COR-L47 (cell line): ENCODE data around the gene HID1.
"Not testable (repeated sequence)": the region's sequence is repeated elsewhere in the genome, so short reads cannot be mapped to it uniquely, and the experiment has no call there.

Experiments
- DNase-seq: peaks from one replicate; lab custom pipeline; 2025; lab: John Stamatoyannopoulos, UW

HID1 gene

GRCh38 chr17:74972107-74972972 lies at the start of gene HID1:
HID1 (minus strand) TSS chr17:74972759; CDS start chr17:74972656, 103 bp downstream.
- peak; percentile 85 for DNase-seq

DNA sequence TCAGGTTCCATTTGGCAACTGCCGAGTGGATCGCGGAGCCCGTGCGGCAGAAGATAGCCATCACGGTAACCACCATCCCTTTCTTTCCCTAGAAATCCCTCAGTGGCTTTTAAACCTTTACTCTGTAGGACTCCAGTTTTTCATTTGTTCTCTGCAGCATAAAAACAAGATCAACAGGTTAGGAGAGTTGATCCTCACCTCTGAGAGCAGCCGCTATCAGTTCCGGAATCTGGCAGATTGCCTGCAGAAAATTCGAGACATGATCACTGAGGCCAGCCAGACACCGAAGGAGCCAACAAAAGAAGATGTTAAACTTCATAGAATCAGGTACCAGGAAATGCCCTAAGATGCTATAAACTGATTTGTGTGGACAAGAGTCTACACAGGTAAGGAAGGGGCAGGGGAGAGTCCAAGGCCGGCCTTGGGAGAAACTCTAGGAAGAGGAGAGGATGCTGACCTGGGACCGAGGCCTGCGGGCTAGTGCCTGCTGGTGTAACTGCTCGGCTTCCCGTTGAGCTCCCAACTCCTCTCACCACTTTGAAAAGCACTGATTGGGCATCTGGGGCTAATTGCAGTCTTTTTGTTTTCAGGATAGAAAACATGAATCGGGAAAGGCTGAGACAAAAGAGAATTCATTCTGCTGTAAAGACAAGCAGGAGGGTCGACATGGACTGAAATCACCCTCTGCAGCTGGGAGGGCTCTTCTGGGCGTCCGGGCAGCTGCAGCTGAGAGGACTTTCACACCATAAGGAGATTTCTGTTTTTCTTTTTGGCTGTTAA lies 48.0 kb upstream of the HID1 start:
- no peak for DNase-seq

GRCh38 chr17:75019710-75020109 lies 47.2 kb upstream of the HID1 start:
- DNase-seq, result no peak

DNA sequence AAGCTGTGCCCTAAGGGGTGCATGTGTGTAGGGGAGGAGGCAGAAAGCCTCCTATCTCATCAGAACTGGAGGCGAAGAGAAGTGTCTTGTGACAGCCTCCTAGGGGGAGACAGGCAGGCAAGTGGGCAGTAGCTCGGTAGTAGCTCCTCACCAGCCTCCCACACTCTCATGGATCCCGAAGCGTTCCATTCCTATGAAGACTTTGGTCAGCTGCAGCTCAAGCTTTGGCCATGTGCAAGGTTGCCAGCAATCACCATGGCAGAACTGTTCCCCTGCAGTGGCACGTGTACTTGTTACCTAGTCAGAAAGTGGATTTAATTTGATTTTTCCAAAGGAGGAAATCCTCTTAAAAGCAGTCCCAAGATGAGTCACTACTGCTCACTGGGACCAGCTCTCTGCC lies 46.6 kb upstream of the HID1 start:
- DNase-seq, result no peak

DNA sequence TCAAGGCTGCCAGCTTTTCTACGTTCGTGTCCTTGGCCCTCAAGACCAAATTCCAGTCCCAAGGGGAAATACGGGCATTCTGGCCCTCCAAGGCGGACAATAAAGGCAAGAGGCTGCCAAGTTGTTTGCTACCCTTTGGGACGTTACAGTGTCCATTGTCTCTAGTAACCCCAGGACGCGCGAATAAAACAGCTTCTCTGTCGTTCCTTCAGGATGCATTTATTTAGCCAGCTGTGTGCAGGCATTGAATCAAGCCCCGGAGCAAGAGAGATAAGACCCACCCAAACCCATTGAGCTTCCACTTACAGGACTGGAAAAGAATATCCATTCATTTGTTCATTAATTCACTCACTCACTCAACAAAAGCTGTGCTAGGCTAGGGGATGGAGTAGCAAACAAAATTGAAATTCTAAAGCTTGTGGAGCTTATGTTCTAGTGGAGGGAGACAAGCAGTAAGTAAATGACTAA lies 40.6 kb upstream of the HID1 start:
- no peak for DNase-seq

GRCh38 chr17:75012346-75013091 lies 40.0 kb upstream of the HID1 start, which contains the start of gene MRPL58:
MRPL58 (plus strand) TSS chr17:75012670; CDS start chr17:75012687, 17 bp downstream.
- DNase-seq, result peak; percentile 88

- no peak for DNase-seq
These were observed 39.5 kb upstream of the HID1 start for GRCh38 chr17:75012096-75012345.

- peak; percentile 41 for DNase-seq
These were observed 39.0 kb upstream of the HID1 start for GRCh38 chr17:75011401-75012095.

DNA sequence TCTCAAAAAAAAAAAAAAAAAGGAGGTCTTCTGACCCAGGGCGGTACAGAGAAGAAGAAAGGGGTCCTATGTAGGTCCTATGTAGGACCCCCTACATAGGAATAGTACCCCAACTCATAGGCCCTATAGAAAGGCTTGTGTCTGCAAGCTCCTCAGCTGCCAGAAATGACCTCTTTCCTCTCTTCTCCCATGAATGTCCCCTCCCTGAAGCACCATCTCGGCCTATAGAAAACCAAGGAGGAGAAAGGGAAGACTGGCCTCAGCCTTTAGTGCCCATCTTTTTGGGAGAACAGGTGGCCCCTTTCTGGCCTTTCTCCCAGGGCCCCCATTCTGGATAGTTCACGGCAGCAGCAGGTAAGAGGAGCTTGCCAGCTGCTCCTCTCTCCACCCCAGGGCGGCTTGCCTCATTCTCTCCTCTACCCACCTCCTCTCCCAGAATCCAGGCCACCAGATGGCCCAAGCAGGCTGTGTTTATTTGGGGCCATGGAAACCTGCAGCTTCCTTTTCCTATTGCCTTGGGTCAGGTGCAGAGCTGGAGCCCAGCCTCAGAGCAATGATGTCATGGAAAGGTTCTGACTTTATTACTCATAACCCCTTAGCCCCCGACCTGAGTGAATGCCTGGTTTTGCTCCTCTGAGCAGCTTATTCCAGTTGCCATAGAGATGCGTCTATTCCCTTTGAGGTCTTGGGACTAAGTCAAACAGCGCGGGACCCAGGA lies 38.3 kb upstream of the HID1 start:
- peak; percentile 6 for DNase-seq

DNA sequence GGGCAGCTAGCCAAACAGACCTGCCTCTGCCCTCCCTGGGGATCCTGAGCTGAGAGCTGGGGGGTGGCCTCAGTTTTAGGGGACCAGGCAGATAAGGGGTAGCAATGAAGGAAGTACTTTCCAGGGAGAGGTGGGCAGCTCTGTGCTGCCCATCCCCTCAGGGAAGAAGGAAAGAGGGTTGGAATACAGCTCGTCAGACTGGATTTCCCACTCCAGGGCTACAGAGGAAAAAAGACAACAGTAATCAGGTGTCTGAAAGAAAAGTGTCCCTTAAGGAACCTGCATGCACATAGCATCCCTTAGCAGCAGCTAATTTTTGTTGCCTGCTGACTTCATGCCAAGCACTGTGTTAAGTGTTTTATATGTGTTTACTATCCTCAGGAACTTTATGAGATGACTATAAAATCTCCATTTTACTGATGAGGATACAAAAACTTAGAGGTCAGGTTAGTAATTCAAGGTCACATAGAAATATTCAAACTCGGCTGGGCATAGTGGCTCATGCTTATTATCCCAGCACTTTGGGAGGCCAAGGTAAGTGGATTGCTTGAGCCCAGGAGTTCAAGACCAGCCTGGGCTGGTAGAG lies 36.7 kb upstream of the HID1 start:
- no peak for DNase-seq

GRCh38 chr17:75008373-75008772 lies 35.8 kb upstream of the HID1 start:
- peak; percentile 31 for DNase-seq

DNA sequence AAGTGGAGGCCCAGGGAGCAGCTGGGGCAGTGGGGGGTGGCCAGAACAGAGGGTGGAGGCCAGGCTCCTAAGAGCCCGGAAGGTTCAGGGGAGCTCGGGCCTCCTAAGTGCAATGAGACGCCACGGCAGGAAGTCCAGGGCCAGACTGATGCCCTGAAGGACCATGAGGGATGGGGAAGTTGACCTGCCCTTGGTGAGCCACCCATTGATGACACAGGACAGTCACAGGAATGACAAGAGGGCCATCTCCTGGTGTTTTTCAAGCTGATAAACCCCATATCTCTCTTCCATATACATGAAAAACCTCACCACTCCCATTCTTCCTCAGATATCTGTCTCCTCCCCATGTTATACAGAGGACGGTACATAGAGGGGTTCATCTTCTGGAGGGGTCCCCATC lies 34.1 kb upstream of the HID1 start:
- no peak for DNase-seq

- DNase-seq, result not testable (repeated sequence)
These were observed 33.5 kb upstream of the HID1 start for GRCh38 chr17:75006084-75006483.

GRCh38 chr17:75005291-75005690 lies 32.7 kb upstream of the HID1 start:
- DNase-seq, result no peak

DNA sequence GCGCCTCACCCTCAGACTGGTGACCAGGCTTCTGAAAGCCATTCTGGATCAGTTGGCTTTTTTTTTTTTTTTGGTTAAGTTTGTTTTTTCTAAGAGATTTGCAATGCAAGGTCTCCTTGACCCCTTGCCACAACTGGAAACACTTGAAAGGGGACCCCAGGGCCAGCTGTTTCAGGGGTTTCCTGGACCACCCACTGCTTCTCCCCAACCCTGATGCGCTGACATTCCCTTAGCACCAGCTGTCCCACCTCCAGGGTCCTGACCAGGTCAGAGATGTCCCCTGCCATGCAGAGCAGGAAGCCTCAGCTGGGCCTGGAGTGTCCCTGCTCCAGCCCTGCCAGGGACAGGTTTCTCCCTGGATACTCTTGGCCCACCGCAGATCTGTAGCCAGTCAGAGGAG lies 31.8 kb upstream of the HID1 start:
- DNase-seq, result no peak

DNA sequence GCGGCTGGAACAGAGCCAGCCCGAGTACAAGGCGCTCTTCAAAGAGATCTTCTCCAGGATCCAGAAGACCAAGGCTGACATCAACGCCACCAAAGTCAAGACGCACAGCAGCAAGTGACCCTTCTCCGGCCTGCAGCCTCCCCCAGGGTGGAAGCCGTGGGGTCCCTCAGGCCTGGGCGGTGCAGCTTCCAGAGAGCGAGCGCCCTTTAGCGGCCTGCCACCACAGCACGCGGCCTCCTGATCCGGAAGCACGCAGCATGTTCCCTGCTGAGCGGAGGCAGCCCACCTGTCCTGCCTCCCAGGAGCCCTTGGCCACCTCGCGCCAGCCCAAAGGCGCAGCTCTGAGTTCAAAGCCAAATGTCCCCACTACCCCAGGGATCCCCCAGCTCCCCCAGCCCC lies 31.4 kb upstream of the HID1 start:
- no peak for DNase-seq

- no peak for DNase-seq
These were observed 30.8 kb upstream of the HID1 start for GRCh38 chr17:75003070-75003956.

GRCh38 chr17:75001915-75002843 lies 29.6 kb upstream of the HID1 start:
- DNase-seq, result no peak

DNA sequence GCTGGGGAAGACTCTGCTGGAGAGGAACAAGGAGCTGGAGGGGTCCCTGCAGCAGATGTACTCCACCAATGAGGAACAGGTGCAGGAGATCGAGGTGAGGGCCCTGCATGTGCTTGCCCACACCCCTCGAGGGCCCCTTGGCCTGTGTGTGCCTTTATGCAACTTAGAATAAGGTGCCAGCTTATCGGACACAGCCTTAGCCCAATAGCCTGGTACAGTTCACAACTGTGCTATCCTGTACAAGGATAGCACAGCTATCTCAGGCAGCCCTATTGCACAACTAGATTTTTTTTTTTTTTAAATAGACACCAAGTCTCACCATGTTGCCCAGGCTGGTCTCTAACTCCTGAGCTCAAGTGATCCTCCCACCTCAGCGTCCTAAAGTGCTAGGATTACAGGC lies 27.0 kb upstream of the HID1 start:
- DNase-seq, result no peak
